ENCODE data around the gene LYPD3. TPM values are rescaled to one million over a fixed set of nuclear protein-coding genes. Genes with fewer than 3 reads are reported as not detected.

LYPD3 gene
- total RNA-seq, 1 experiment from 2014 or later, result 1.8 TPM

DNA sequence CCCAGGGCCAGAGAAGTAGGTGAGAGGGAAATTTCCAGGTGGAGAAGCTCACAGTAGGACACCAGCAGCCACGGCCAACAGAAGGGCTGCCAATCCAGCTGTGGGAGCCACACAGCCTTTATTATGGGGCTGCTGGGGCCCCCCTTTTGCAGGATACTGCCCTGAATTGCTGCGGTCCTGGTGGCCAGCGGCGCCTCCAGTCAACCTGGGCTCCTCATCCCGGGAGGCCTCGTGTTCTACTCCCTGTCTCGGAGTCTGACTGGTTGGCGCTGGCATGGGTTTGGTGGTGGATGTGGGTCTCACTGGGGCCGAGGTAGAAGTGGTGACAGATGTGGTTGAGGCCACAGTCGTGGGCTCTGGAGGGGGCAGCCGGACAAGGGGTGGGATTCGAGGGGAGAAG lies 4.1 kb downstream of the LYPD3 start:
- peaks cover 44% of the 10 kb centered on the region for H3K27me3 Mint-ChIP-seq (ENCODE audit: low read depth)

More for the DNA sequence above, 4.1 kb downstream of the LYPD3 start:
- Histone ChIP-seq H4K8ac (replicated peaks; ENCODE audit: insufficient read length, low read depth, low read length) (no peak overlapping the region), H4K91ac (ENCODE audit: insufficient read length, low read depth, low read length) (no peak overlapping the region), H2BK120ac (ENCODE audit: low read depth, low read length, poor library complexity, severe bottlenecking) (no peak overlapping the region), H3K4me2 (ENCODE audit: insufficient read depth, insufficient read length, low read length) (no peak overlapping the region), H3K23ac (ENCODE audit: insufficient read length, low read depth, low read length) (no peak overlapping the region), H2BK12ac (ENCODE audit: insufficient read length, low read depth, low read length) (no peak overlapping the region), H3K79me2 (ENCODE audit: insufficient read depth, low read length) (no peaks in the 10 kb centered on the region), H2AFZ (ENCODE audit: low read length) (no peak overlapping the region), H4K5ac (ENCODE audit: insufficient read length, low read depth, low read length) (no peak overlapping the region), H2AK5ac (ENCODE audit: insufficient read length, low read length) (no peak overlapping the region), H4K20me1 (ENCODE audit: control insufficient read depth, insufficient read depth, insufficient read length) (no peaks in the 10 kb centered on the region), H3K4me1 (ENCODE audit: insufficient read depth, low read length) (no peaks in the 10 kb centered on the region; the same call in 1 of the 2 replicates), H3K56ac (ENCODE audit: insufficient read length, low read depth, low read length) (no peak overlapping the region), H3K9me3 (ENCODE audit: control insufficient read depth, low read depth, low read length) (no peaks in the 10 kb centered on the region), H2BK5ac (ENCODE audit: insufficient read length, low read length) (no peak overlapping the region), H2BK15ac (ENCODE audit: low read depth, low read length) (no peak overlapping the region), H3K23me2 (ENCODE audit: insufficient read length, low read depth, low read length, poor library complexity, severe bottlenecking) (peaks cover 11% of the 10 kb centered on the region), H3K4ac (ENCODE audit: low read depth, low read length) (no peak overlapping the region), H3K79me1 (ENCODE audit: insufficient read depth, low read depth, low read length, poor library complexity, severe bottlenecking) (no peaks in the 10 kb centered on the region), H3T11ph (ENCODE audit: low read length) (no peak overlapping the region), H3K18ac (ENCODE audit: insufficient read length, low read depth, low read length) (no peak overlapping the region), H3K27ac (ENCODE audit: insufficient read length, low read depth, low read length) (no peak overlapping the region), H3K27me3 (ENCODE audit: insufficient read depth, low read length) (no peaks in the 10 kb centered on the region; the same call in none of the 2 replicates), H3K9ac (ENCODE audit: extremely low read depth, insufficient read length, low read length) (no peak overlapping the region), H2BK20ac (ENCODE audit: low read depth, low read length, poor library complexity, severe bottlenecking) (no peak overlapping the region), H3K14ac (ENCODE audit: insufficient read depth, low read length) (no peak overlapping the region)
- no peak overlapping the region for H3K4me3 Mint-ChIP-seq
- TF ChIP-seq, protein P1, sequence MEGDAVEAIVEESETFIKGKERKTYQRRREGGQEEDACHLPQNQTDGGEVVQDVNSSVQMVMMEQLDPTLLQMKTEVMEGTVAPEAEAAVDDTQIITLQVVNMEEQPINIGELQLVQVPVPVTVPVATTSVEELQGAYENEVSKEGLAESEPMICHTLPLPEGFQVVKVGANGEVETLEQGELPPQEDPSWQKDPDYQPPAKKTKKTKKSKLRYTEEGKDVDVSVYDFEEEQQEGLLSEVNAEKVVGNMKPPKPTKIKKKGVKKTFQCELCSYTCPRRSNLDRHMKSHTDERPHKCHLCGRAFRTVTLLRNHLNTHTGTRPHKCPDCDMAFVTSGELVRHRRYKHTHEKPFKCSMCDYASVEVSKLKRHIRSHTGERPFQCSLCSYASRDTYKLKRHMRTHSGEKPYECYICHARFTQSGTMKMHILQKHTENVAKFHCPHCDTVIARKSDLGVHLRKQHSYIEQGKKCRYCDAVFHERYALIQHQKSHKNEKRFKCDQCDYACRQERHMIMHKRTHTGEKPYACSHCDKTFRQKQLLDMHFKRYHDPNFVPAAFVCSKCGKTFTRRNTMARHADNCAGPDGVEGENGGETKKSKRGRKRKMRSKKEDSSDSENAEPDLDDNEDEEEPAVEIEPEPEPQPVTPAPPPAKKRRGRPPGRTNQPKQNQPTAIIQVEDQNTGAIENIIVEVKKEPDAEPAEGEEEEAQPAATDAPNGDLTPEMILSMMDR (conservative IDR thresholded peaks at IDR 0.05), result no peak
- no CpG with 5 or more reads among the region's 12 CpGs for WGBS (ENCODE audit: extremely low coverage, insufficient read length, low lambda C conversion rate)
- H3K9me3 Mint-ChIP-seq, result no peaks in the 10 kb centered on the region
- H3K36me3 Mint-ChIP-seq (ENCODE audit: insufficient read depth in 1 of 3, low read depth in 3 of 3), result no peaks in the 10 kb centered on the region; a peak in 2 of 7 replicates
- DNase-seq, result no peak
- no peak overlapping the region for H3K27ac Mint-ChIP-seq
- H3K4me1 Mint-ChIP-seq, result peaks cover 16 to 18% of the 10 kb centered on the region in 2 experiments

All from H9 (cell line).